DND-41 (cell line): ENCODE measurements around the gene RAD50.

ENCODE experiments used
- CTCF ChIP-seq: IDR thresholded peaks from 2 replicates; pipeline ENCODE4 v1.5.1; 2012; ENCODE audit warnings: borderline replicate concordance, low read length, moderate library complexity, mild to moderate bottlenecking; ENCODE audit not compliant: poor library complexity, severe bottlenecking; ENCODE audit errors: extremely low read depth
- EZH2 ChIP-seq: IDR thresholded peaks from 3 replicates; pipeline ENCODE4 v1.6.1; 2012; ENCODE audit warnings: borderline replicate concordance, low read depth, mild to moderate bottlenecking, moderate library complexity, low read length, inconsistent platforms; ENCODE audit not compliant: severe bottlenecking

- TF ChIP-seq CTCF (no peak), EZH2 (no peak)
These were observed 118.1 kb downstream of the RAD50 start for GRCh38 chr5:132674671-132675506.
